Brain microvascular endothelial cell (primary cell): ENCODE data around the gene NEUROD2.
A peak's percentile ranks its signal among the peaks of the same experiment; 100 is the strongest.

Experiments
- DNase-seq: peaks from one replicate; pipeline ENCODE4 v3.0.0-alpha.2; 2020
- H3K27ac ChIP-seq: fragments of 250-450 bp; sonication (Bioruptor Pico); 2 replicates; pipeline ENCODE4 v1.5.1; 2020; ENCODE audit warnings: mild to moderate bottlenecking, moderate library complexity
- H3K27me3 ChIP-seq: fragments of 250-450 bp; sonication (Bioruptor Pico); replicated peaks from 2 replicates; pipeline ENCODE4 v1.5.1; 2020; ENCODE audit warnings: mild to moderate bottlenecking
- H3K36me3 ChIP-seq: fragments of 250-450 bp; sonication (Bioruptor Pico); replicated peaks from 2 replicates; pipeline ENCODE4 v1.5.1; 2020; ENCODE audit warnings: mild to moderate bottlenecking
- H3K4me3 ChIP-seq: 2 replicates; pipeline ENCODE4 v1.5.1; 2011; ENCODE audit warnings: low read depth, mild to moderate bottlenecking, control low read depth, low read length, moderate library complexity
- in situ Hi-C: cut with HindIII; loops from 2 replicates; pipeline ENCODE4 v1.10.0; 2017; ENCODE audit warnings: low sequenced_read_pairs, low pct_ligation_motif_present
- TF ChIP-seq, protein P1 (sequence below): IDR thresholded peaks from 2 replicates; pipeline ENCODE4 v1.5.1; 2011; ENCODE audit warnings: low read depth, mild to moderate bottlenecking, moderate library complexity, low read length, control low read depth, inconsistent platforms; ENCODE audit errors: missing control alignments

Gene NEUROD2

DNA sequence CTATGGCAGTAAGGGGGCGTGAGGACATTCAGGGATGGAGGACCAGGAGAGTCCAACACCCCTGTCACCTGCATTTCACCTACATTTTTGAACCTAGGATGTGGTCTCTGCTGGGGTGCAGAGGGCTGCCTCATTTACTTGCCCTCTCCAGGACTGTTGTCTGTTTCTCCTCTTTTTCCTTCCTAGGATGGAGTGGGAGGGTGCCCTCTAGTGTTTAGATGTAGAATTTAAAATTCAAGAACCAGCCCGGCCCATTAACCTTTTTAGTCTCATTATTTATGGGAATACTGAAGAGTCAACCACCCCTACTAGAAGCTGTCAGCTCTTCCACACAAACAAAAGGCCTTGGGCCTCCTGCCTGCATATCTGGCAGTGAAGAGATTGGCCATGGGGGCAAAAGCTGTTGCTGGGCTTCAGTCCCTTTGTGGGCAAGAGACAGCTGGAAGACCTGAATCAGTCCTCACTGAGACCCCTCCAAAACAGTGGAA, 26.7 kb upstream of the NEUROD2 start:
- Histone ChIP-seq H3K27me3 (peaks cover 20% of the 10 kb centered on the region), H3K4me3 (no peak overlapping the region), H3K36me3 (no peaks in the 10 kb centered on the region), H3K27ac (no peak overlapping the region)
- in situ Hi-C loops: no loop called here
- TF ChIP-seq, protein P1, sequence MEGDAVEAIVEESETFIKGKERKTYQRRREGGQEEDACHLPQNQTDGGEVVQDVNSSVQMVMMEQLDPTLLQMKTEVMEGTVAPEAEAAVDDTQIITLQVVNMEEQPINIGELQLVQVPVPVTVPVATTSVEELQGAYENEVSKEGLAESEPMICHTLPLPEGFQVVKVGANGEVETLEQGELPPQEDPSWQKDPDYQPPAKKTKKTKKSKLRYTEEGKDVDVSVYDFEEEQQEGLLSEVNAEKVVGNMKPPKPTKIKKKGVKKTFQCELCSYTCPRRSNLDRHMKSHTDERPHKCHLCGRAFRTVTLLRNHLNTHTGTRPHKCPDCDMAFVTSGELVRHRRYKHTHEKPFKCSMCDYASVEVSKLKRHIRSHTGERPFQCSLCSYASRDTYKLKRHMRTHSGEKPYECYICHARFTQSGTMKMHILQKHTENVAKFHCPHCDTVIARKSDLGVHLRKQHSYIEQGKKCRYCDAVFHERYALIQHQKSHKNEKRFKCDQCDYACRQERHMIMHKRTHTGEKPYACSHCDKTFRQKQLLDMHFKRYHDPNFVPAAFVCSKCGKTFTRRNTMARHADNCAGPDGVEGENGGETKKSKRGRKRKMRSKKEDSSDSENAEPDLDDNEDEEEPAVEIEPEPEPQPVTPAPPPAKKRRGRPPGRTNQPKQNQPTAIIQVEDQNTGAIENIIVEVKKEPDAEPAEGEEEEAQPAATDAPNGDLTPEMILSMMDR: peak; percentile 68
- peak; percentile 28 for DNase-seq

DNA sequence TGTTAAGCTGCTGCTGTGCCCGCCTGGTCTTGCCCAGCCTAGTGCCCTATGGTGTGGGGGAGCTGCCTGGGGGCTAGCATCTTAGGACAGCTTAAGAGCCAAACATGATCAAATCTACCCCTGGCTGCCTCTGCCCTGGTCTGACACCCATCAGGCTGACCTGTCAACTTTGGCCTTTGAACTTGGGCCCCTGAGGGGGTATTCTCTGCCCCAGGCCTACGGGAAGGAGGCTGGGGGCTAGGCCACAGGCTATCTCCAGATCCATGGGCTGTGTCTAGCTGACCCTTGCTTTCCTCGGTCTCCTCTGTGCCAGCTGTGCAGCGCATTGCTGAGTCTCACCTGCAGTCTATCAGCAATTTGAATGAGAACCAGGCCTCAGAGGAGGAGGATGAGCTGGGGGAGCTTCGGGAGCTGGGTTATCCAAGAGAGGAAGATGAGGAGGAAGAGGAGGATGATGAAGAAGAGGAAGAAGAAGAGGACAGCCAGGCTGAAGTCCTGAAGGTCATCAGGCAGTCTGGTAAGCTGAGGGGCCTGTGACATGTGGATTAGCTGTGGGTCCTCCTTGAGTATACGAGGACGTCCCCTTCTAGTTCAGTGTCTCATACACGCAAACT, 26.0 kb upstream of the NEUROD2 start:
- H3K27me3 ChIP-seq: peaks cover 25% of the 10 kb centered on the region
- TF ChIP-seq, protein P1: no peak
- no peak overlapping the region for H3K27ac ChIP-seq
- in situ Hi-C loops: no loop called here
- no peaks in the 10 kb centered on the region for H3K36me3 ChIP-seq
- DNase-seq: no peak
- H3K4me3 ChIP-seq: no peak overlapping the region

DNA sequence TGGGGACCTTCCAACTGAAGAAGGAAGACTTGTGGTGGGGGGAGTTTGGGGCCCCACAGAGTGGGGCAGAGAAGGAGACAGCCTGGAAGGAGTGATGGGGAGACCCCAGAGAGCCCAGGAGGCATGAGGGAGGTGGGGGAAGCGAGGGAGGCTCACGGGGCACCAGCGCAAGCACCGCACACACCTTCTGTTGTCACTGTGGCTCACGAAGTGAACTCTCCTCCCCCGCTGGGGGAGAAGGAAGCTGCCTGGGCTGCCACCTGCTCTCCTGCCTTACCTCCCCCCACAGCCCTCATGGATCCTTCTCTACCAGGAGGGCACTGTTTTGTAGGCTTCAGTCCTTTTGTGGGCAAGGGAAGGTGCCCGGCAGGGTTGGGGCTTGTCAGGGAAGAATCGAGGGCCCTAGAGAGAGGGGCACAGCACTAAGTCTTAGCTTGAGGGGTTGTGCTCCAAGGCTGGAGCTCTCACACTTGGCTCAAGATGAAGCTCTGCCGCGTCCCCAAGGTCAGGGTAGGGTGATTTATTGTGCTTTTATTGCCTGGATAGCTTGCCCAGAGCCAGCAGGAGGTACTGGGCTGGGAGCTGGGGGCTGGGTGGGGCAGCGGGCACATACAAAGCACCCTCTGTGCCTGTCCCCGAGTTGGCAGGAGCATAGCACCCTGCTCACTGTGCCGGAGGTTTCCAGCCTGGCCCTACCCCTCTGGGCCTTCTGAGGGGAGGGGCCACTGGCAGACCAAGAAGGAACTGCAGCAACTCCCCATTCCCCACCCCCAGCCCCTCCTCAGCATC, 24.6 kb upstream of the NEUROD2 start:
- Histone ChIP-seq H3K27me3 (peaks cover 36% of the 10 kb centered on the region), H3K36me3 (no peaks in the 10 kb centered on the region), H3K27ac (no peak overlapping the region), H3K4me3 (no peak overlapping the region)
- TF ChIP-seq, protein P1: no peak
- no peak for DNase-seq
- in situ Hi-C loops: no loop called here

DNA sequence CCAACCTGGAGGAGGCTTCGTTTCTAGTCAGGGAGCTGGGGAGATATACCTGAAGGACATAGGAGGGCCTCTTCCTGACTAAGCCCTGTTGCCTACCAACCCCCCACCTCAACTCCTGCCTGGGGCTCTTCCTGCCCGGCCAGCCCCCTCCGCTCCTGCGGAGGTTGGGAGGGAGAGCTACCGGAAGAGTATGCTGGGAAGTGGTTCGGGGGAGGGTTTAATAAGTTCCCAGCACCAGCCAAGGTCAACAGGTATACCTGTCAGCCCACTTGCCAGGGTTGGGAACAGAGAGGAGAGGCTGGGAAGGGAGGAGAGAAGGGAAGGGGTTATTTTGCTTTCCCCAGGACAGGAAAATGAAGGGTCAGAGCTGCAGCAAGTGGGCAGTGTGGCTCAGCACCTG, 23.7 kb upstream of the NEUROD2 start:
- H3K36me3 ChIP-seq: no peaks in the 10 kb centered on the region
- peaks cover 46% of the 10 kb centered on the region for H3K27me3 ChIP-seq
- no peak overlapping the region for H3K4me3 ChIP-seq
- no peak overlapping the region for H3K27ac ChIP-seq
- no peak for DNase-seq
- TF ChIP-seq, protein P1: no peak
- in situ Hi-C loops: no loop called here

DNA sequence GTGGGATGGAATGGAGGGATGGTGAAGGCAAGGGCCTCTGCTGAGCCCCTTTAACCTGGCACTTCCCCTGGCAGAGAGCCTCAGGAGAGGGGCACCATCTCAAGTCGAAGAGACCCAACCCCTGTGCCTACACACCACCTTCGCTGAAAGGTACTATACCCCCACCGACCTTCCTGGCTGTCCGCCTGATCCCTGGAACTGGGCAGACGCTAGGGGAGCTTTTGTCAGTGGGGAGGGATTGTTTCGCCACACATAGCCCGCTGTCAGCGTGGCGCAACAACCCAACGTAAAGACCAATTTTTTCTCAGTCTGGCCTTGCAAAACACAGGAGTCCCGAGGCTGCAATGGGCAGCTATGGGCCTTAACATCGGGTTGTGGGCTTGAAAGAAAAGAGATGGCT, 22.2 kb upstream of the NEUROD2 start:
- TF ChIP-seq, protein P1: no peak
- DNase-seq: no peak
- no peak overlapping the region for H3K27ac ChIP-seq
- no peak overlapping the region for H3K4me3 ChIP-seq
- in situ Hi-C loops: no loop called here
- no peaks in the 10 kb centered on the region for H3K36me3 ChIP-seq
- H3K27me3 ChIP-seq: peaks cover 61% of the 10 kb centered on the region
